Osteoblast (primary cell): ENCODE measurements around the gene NR3C1. TPM values are rescaled to one million over a fixed set of nuclear protein-coding genes. Genes with fewer than 3 reads are reported as not detected.

ENCODE experiments used
- DNase-seq: peaks from one replicate; pipeline ENCODE4 v3.0.0; 2011; ENCODE audit warnings: low spot score, mixed read lengths; ENCODE audit not compliant: insufficient read length; ENCODE audit errors: missing footprints
- H2AFZ ChIP-seq: 2 replicates; pipeline ENCODE4 v1.6.0; 2011; ENCODE audit warnings: mild to moderate bottlenecking, low read length
- H3K27ac ChIP-seq: 2 replicates; pipeline ENCODE4 v1.5.1; 2011; ENCODE audit warnings: mild to moderate bottlenecking, low read depth, low read length, moderate library complexity
- H3K27me3 ChIP-seq: 2 replicates; pipeline ENCODE4 v1.6.0; 2012; ENCODE audit warnings: mild to moderate bottlenecking, control low read depth, inconsistent platforms, low read length, moderate library complexity; ENCODE audit not compliant: insufficient read depth
- H3K36me3 ChIP-seq: 2 replicates; pipeline ENCODE4 v1.5.1; 2011; ENCODE audit warnings: mild to moderate bottlenecking, low read length, control low read depth, moderate library complexity; ENCODE audit not compliant: insufficient read depth
- H3K4me1 ChIP-seq: 2 replicates; pipeline ENCODE4 v1.5.1; 2011; ENCODE audit warnings: mild to moderate bottlenecking, low read length, control low read depth, moderate library complexity; ENCODE audit not compliant: insufficient read depth
- H3K4me2 ChIP-seq: 2 replicates; pipeline ENCODE4 v1.6.0; 2011; ENCODE audit warnings: mild to moderate bottlenecking, low read length; ENCODE audit not compliant: insufficient read depth
- H3K4me3 ChIP-seq: fragments of 200-600 bp; sonication (generic); 3 replicates; pipeline ENCODE4 v1.5.1; 2012; ENCODE audit warnings: mild to moderate bottlenecking, low read length, inconsistent platforms; ENCODE audit not compliant: insufficient read depth
- H3K79me2 ChIP-seq: 2 replicates; pipeline ENCODE4 v1.6.0; 2012; ENCODE audit warnings: mild to moderate bottlenecking, low read length, control low read depth, inconsistent platforms; ENCODE audit not compliant: insufficient read depth
- H3K9me3 ChIP-seq: 2 replicates; pipeline ENCODE4 v1.5.1; 2011; ENCODE audit warnings: low read depth, low read length, control low read depth
- H4K20me1 ChIP-seq: 2 replicates; pipeline ENCODE4 v1.6.0; 2012; ENCODE audit warnings: mild to moderate bottlenecking, low read length, control low read depth; ENCODE audit not compliant: insufficient read depth
- total RNA-seq: library from RNA; depleted of rRNA; stranded (reverse); fragments of >200 nt; gene quantifications from 2 replicates; pipeline ENCODE4 v1.2.3, GENCODE V29; 2012
- TF ChIP-seq, protein P1 (sequence below): IDR thresholded peaks from 2 replicates; pipeline ENCODE4 v1.5.1; 2011; ENCODE audit warnings: mild to moderate bottlenecking, low read depth, low read length, moderate library complexity; ENCODE audit errors: extremely low read depth

NR3C1 gene
- total RNA-seq, 1 donor, result 119 TPM

GRCh38 chr5:143402553-143403333, 743 bp downstream of the NR3C1 start:
- no peak overlapping the region for H2AFZ ChIP-seq
- TF ChIP-seq, protein P1, sequence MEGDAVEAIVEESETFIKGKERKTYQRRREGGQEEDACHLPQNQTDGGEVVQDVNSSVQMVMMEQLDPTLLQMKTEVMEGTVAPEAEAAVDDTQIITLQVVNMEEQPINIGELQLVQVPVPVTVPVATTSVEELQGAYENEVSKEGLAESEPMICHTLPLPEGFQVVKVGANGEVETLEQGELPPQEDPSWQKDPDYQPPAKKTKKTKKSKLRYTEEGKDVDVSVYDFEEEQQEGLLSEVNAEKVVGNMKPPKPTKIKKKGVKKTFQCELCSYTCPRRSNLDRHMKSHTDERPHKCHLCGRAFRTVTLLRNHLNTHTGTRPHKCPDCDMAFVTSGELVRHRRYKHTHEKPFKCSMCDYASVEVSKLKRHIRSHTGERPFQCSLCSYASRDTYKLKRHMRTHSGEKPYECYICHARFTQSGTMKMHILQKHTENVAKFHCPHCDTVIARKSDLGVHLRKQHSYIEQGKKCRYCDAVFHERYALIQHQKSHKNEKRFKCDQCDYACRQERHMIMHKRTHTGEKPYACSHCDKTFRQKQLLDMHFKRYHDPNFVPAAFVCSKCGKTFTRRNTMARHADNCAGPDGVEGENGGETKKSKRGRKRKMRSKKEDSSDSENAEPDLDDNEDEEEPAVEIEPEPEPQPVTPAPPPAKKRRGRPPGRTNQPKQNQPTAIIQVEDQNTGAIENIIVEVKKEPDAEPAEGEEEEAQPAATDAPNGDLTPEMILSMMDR, result no peak
- peaks cover 57% of the 10 kb centered on the region for H3K79me2 ChIP-seq

DNA sequence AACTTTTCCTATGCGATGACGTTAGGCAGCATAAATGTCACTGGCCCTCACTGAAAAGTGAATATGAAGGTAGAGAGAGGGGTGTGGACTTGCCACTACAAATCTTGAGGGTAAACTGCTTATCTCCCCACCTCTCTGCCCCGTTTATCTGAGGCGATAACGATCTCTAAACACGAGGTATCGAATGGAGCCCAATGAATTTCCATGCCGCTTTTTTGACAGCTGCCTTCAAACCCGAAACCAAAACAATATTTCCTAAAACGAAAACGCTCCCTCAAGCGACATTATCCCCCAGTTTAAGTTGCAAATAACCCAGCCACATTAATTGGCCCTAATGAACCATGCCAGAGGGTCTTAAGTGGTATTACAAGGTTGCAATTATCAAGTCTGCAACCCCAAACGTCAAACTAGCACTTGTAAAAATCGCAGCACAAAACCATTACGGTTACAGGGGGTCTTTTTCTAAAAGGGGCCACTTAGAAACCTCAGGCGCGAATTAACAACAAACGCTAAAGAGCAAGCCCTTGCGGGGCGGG, 1.4 kb downstream of the NR3C1 start:
- no peaks in the 10 kb centered on the region for H3K9me3 ChIP-seq
- TF ChIP-seq, protein P1, result no peak
- DNase-seq, result peak; percentile 13
- H3K4me3 ChIP-seq, result peak overlapping the region; percentile 80
- peaks cover 12% of the 10 kb centered on the region for H3K36me3 ChIP-seq
- peaks cover 8% of the 10 kb centered on the region for H3K4me1 ChIP-seq
- H3K27me3 ChIP-seq, result no peaks in the 10 kb centered on the region
- peaks cover 23% of the 10 kb centered on the region for H4K20me1 ChIP-seq
- H3K79me2 ChIP-seq, result peaks cover 64% of the 10 kb centered on the region
- H3K4me2 ChIP-seq, result peak overlapping the region; percentile 82
- no peak overlapping the region for H2AFZ ChIP-seq
- peak overlapping the region; percentile 89 for H3K27ac ChIP-seq

More at GRCh38 chr5:143402553-143403333, 743 bp downstream of the NR3C1 start:
- H4K20me1 ChIP-seq, result peaks cover 20% of the 10 kb centered on the region
- H3K27me3 ChIP-seq, result no peaks in the 10 kb centered on the region
- no peak for DNase-seq
- H3K4me1 ChIP-seq, result peaks cover 5% of the 10 kb centered on the region
- H3K4me2 ChIP-seq, result peak overlapping the region; percentile 82
- H3K36me3 ChIP-seq, result peaks cover 12% of the 10 kb centered on the region
- peak overlapping the region; percentile 89 for H3K27ac ChIP-seq
- peak overlapping the region; percentile 80 for H3K4me3 ChIP-seq
- no peaks in the 10 kb centered on the region for H3K9me3 ChIP-seq

- Histone ChIP-seq H3K36me3 (peaks cover 12% of the 10 kb centered on the region), H3K79me2 (peaks cover 70% of the 10 kb centered on the region), H3K9me3 (no peaks in the 10 kb centered on the region), H2AFZ (no peak overlapping the region), H3K4me2 (peak overlapping the region; percentile 82), H3K4me1 (peaks cover 9% of the 10 kb centered on the region), H3K4me3 (peak overlapping the region; percentile 80), H3K27ac (peak overlapping the region; percentile 89), H3K27me3 (no peaks in the 10 kb centered on the region), H4K20me1 (peaks cover 26% of the 10 kb centered on the region)
- TF ChIP-seq, protein P1, result no peak
- peak; percentile 64 for DNase-seq
Observed at GRCh38 chr5:143401227-143402016, 2.1 kb downstream of the NR3C1 start.
